Activated B cell treated with CpG ODN at 0.5 μM for 24 hours (primary cell): ENCODE measurements around the gene PIGB. TPM values are rescaled to one million over a fixed set of nuclear protein-coding genes. Genes with fewer than 3 reads are reported as not detected.

ENCODE experiments used
- ATAC-seq: fragments of 200-7000 bp; cut with Tn5 transposase; one replicate; pipeline ENCODE4 v1.10.0; 2021; ENCODE audit warnings: low read depth, mild to moderate bottlenecking, moderate library complexity
- CTCF ChIA-PET: fragments of 350-600 bp; sonication (Branson Sonifier 250); formaldehyde crosslinking; loops from one replicate; lab custom pipeline; 2021; ENCODE audit warnings: antibody characterized with exemption; lab: Charles Lee
- POLR2A ChIA-PET: fragments of 350-600 bp; sonication (Branson Sonifier 250); formaldehyde crosslinking; loops from one replicate; lab custom pipeline; 2021; ENCODE audit warnings: antibody characterized with exemption; lab: Charles Lee
- DNase-seq: peaks from one replicate; pipeline ENCODE4 v3.0.0; 2022
- H3K27ac Mint-ChIP-seq: one replicate; pipeline ENCODE4 v1.8.0; 2020; ENCODE audit warnings: mixed read lengths
- H3K27me3 Mint-ChIP-seq: one replicate; pipeline ENCODE4 v1.8.0; 2021; ENCODE audit warnings: mixed read lengths
- H3K36me3 Mint-ChIP-seq: one replicate; pipeline ENCODE4 v1.8.0; 2021; ENCODE audit warnings: low read depth, mixed read lengths
- H3K4me1 Mint-ChIP-seq: one replicate; pipeline ENCODE4 v1.8.0; 2021; ENCODE audit warnings: mixed read lengths
- H3K4me3 Mint-ChIP-seq: one replicate; pipeline ENCODE4 v1.8.0; 2020; ENCODE audit warnings: mild to moderate bottlenecking, mixed read lengths
- H3K9me3 Mint-ChIP-seq: one replicate; pipeline ENCODE4 v1.8.0; 2020; ENCODE audit warnings: mixed read lengths
- intact Hi-C: fragments of 100-400 bp; cut with micrococcal nuclease; formaldehyde crosslinking; loops from one replicate; pipeline ENCODE4 v1.15.1; 2024
- total RNA-seq: library from RNA; stranded (reverse); gene quantifications from 2 replicates; pipeline ENCODE4 v1.2.3, GENCODE V29; 2022
- TF ChIP-seq, protein P1 (sequence below): fragments of 200-600 bp; IDR thresholded peaks from one replicate; pipeline ENCODE4 v1.8.0; 2022; ENCODE audit warnings: antibody characterized with exemption, mild to moderate bottlenecking

PIGB gene
- total RNA-seq, 1 donor from 2014 or later: 29.8 TPM

DNA sequence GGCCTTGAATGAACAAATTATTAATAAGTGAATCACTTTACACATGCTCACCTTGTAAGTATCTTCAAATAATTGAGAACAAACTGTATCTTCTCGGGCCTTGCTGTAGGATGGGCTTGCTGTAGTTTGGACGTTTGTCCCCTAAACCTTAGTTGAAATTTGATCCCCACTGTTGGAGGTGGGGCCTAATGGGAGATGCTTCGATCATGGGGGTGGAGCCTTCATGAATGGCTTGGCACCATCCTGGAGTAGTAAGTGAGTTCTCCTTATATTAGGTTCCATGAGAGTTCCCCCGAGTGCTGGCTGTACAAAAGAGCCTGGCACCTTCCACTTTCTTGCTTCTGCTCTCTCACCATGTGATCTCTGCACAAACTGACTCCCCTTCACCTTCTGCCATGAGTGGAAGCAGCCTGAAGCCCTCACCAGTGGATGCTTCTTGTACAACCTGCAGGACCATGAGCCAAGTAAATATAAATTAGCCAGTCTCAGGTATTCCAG is 29.3 kb downstream of the PIGB start:
- Mint-ChIP-seq H3K4me3 (no peak overlapping the region), H3K27ac (no peak overlapping the region), H3K36me3 (peaks cover 64% of the 10 kb centered on the region), H3K27me3 (no peaks in the 10 kb centered on the region), H3K4me1 (no peaks in the 10 kb centered on the region), H3K9me3 (no peaks in the 10 kb centered on the region)
- intact Hi-C loops: no loop called here
- TF ChIP-seq, protein P1, sequence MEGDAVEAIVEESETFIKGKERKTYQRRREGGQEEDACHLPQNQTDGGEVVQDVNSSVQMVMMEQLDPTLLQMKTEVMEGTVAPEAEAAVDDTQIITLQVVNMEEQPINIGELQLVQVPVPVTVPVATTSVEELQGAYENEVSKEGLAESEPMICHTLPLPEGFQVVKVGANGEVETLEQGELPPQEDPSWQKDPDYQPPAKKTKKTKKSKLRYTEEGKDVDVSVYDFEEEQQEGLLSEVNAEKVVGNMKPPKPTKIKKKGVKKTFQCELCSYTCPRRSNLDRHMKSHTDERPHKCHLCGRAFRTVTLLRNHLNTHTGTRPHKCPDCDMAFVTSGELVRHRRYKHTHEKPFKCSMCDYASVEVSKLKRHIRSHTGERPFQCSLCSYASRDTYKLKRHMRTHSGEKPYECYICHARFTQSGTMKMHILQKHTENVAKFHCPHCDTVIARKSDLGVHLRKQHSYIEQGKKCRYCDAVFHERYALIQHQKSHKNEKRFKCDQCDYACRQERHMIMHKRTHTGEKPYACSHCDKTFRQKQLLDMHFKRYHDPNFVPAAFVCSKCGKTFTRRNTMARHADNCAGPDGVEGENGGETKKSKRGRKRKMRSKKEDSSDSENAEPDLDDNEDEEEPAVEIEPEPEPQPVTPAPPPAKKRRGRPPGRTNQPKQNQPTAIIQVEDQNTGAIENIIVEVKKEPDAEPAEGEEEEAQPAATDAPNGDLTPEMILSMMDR: no peak
- POLR2A ChIA-PET: interaction anchor here (0.6 kb wide), 1 partner anchor 29 kb away, joined by 3 read pairs; no protein-coding TSS in a partner anchor
- CTCF ChIA-PET: no interaction called here
- DNase-seq: no peak
- no peak for ATAC-seq

DNA sequence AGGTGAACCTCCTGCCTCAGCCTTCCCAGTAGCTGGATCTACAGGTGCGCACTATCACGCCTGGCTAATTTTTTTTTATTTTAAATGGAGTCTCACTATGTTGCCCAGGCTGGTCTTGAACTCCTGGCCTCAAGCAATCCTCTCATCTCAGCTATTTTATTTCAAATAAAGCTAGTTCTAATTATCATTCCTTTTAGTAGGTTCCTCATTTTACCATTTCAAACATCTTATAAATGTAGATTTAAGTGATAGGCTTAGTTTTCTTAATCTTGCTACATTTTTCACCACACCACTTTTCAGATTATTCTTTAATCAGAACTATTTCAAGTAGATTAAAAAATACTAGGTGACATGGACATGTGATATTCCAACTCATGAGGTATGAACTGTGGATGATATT is 30.3 kb downstream of the PIGB start:
- no peak for ATAC-seq
- intact Hi-C loops: no loop called here

DNA sequence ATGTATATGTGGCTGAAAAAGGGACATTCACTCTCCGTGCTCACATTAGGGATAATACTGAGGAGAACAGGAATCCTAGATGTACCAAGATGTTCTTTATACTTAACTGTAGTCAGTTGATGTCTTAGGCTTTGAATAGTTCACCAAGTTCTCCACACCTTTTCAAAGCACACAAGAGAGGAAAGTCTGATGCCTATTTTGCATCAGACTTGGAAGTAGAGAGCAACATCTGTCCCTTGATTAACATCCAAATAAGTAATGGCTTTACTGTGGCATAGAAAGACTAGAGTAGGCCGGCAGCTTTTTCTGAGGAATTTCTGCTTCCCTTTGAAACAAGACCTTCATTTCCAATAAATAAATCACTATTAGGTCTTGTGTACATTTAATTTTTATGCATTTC is 34.0 kb downstream of the PIGB start:
- Mint-ChIP-seq H3K4me3 (no peak overlapping the region), H3K27ac (no peak overlapping the region), H3K36me3 (peaks cover 60% of the 10 kb centered on the region), H3K4me1 (no peaks in the 10 kb centered on the region), H3K27me3 (no peaks in the 10 kb centered on the region), H3K9me3 (no peaks in the 10 kb centered on the region)
- ATAC-seq (no peak), DNase-seq (no peak)
- intact Hi-C loops: no loop called here
- TF ChIP-seq, protein P1: no peak
- ChIA-PET POLR2A (no interaction called here), CTCF (no interaction called here)

More for the DNA sequence above, 30.3 kb downstream of the PIGB start:
- POLR2A ChIA-PET: no interaction called here
- H3K36me3 Mint-ChIP-seq: peaks cover 56% of the 10 kb centered on the region
- no peak overlapping the region for H3K27ac Mint-ChIP-seq
- no peak overlapping the region for H3K4me3 Mint-ChIP-seq
- H3K9me3 Mint-ChIP-seq: no peaks in the 10 kb centered on the region
- no peaks in the 10 kb centered on the region for H3K4me1 Mint-ChIP-seq
- CTCF ChIA-PET: no interaction called here
- DNase-seq: no peak
- TF ChIP-seq, protein P1: no peak
- H3K27me3 Mint-ChIP-seq: no peaks in the 10 kb centered on the region

DNA sequence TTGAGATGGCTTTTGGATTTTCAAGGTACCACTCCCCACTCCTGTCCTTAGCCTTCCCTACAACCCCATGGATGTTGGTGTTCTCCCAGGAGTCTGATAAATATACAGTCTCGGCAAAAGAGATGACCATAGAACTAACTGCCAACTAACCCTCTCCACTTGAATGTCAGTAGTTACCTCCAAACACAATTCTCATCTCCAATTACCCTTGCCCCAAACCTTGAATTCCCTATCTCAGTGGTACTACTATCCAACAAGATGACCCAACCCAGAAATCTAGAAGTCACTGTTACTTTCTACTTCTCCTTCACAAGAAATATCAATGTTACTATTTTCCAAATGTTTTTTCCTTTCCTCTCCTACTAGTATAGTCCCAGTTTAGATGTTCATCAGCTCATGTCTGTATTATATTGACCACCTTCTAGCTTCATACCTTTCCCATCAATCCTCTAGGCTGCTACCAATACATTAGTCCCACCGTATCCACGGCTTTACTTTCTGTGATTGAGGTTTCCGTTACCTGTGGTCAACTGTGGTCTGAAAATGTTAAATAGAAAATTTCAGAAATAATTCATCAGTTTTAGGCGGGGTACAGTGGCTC is 38.1 kb downstream of the PIGB start:
- Mint-ChIP-seq H3K36me3 (peaks cover 56% of the 10 kb centered on the region), H3K4me3 (no peak overlapping the region), H3K27me3 (no peaks in the 10 kb centered on the region), H3K27ac (no peak overlapping the region), H3K4me1 (no peaks in the 10 kb centered on the region), H3K9me3 (no peaks in the 10 kb centered on the region)
- DNase-seq (no peak), ATAC-seq (no peak)
- TF ChIP-seq, protein P1: no peak
- ChIA-PET CTCF (no interaction called here), POLR2A (no interaction called here)
- intact Hi-C loops: no loop called here

DNA sequence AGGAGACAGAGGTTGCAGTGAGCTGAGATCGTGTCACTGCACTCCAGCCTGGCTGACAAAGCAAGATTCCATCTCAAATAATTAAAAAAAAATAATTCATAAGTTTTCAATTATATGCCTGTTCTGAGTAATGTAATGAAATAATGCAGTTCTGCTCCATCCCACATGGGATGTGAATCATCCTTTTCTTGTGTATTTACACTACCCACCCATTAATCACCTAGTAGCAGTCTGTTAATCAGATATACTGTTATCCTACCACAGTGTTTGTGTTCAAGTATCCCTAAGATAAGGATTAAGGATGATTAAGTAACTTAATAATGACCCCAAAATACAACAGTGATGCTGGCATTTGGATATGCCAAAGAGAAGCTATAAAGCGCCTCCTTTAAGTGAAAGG is 38.8 kb downstream of the PIGB start:
- H3K27ac Mint-ChIP-seq: no peak overlapping the region
- H3K9me3 Mint-ChIP-seq: no peaks in the 10 kb centered on the region
- TF ChIP-seq, protein P1: no peak
- CTCF ChIA-PET: no interaction called here
- DNase-seq: no peak
- H3K4me3 Mint-ChIP-seq: no peak overlapping the region
- POLR2A ChIA-PET: no interaction called here
- intact Hi-C loops: no loop called here
- H3K36me3 Mint-ChIP-seq: peaks cover 59% of the 10 kb centered on the region
- no peaks in the 10 kb centered on the region for H3K27me3 Mint-ChIP-seq
- ATAC-seq: no peak
- no peaks in the 10 kb centered on the region for H3K4me1 Mint-ChIP-seq
